Thyroid gland (tissue), 4 donors: ENCODE data around the gene NPHS1. TPM values are rescaled to one million over a fixed set of nuclear protein-coding genes. Genes with fewer than 3 reads are reported as not detected.

Experiments
- DNase-seq, 2 donors: peaks; one replicate each; pipeline ENCODE4 v3.0.0-alpha.2; 2019
- H3K27ac ChIP-seq, 3 donors: fragments of 200-600 bp; sonication (generic); 1 replicate in 2 of 3; 2 replicates in 1 of 3; pipeline ENCODE4 v1.5.1; 2016 to 2019; ENCODE audit warnings: mild to moderate bottlenecking in 1 of 3, moderate library complexity in 1 of 3
- H3K27me3 ChIP-seq: fragments of 200-600 bp; sonication (generic); one replicate; pipeline ENCODE4 v1.5.1; 2019
- H3K36me3 ChIP-seq, 2 donors: fragments of 200-600 bp; sonication (generic); one replicate each; pipeline ENCODE4 v1.5.1; 2016 to 2019
- H3K4me1 ChIP-seq, 2 donors: fragments of 200-600 bp; sonication (generic); one replicate each; pipeline ENCODE4 v1.5.1; 2017 to 2019
- H3K4me3 ChIP-seq, 3 donors: fragments of 200-600 bp; sonication (generic); replicated peaks in 1 of 3; 1 replicate in 2 of 3; 2 replicates in 1 of 3; pipeline ENCODE4 v1.5.1; 2016; ENCODE audit warnings: mild to moderate bottlenecking in 1 of 3
- H3K9me3 ChIP-seq: fragments of 200-600 bp; sonication (generic); one replicate; pipeline ENCODE4 v1.5.1; 2017
- POLR2A ChIP-seq, 2 donors: fragments of 450-650 bp; IDR thresholded peaks; one replicate each; pipeline ENCODE4 v1.6.1; 2017; ENCODE audit warnings: antibody characterized with exemption in 2 of 2, mild to moderate bottlenecking in 2 of 2, moderate library complexity in 1 of 2
- WGBS, 2 donors: methylation state at CpG; one replicate each; pipeline ENCODE4 v1.1.5; 2017; 5-methylcytosine and 5-hydroxymethylcytosine counted together
- intact Hi-C: fragments of 100-400 bp; cut with DNase I; formaldehyde crosslinking; loops from one replicate; pipeline ENCODE4 v1.15.1; 2023
- total RNA-seq, 4 donors: library from RNA; depleted of rRNA; stranded (reverse); fragments of >200 nt; gene quantifications; one replicate each; pipeline ENCODE4 v1.2.3, GENCODE V29; 2016
- TF ChIP-seq, protein P1 (sequence below), 6 experiments: fragments of 200-600 bp in 3 of 6; fragments of 450-650 bp in 3 of 6; sonication (generic) in 3 of 6; IDR thresholded peaks; one replicate each; pipeline ENCODE4 v1.5.1; 2016 to 2019; ENCODE audit warnings: antibody characterized with exemption in 6 of 6, mild to moderate bottlenecking in 2 of 6, inconsistent platforms in 1 of 6, moderate library complexity in 1 of 6

NPHS1 gene
- total RNA-seq, 4 donors from 2014 or later = not detected

DNA sequence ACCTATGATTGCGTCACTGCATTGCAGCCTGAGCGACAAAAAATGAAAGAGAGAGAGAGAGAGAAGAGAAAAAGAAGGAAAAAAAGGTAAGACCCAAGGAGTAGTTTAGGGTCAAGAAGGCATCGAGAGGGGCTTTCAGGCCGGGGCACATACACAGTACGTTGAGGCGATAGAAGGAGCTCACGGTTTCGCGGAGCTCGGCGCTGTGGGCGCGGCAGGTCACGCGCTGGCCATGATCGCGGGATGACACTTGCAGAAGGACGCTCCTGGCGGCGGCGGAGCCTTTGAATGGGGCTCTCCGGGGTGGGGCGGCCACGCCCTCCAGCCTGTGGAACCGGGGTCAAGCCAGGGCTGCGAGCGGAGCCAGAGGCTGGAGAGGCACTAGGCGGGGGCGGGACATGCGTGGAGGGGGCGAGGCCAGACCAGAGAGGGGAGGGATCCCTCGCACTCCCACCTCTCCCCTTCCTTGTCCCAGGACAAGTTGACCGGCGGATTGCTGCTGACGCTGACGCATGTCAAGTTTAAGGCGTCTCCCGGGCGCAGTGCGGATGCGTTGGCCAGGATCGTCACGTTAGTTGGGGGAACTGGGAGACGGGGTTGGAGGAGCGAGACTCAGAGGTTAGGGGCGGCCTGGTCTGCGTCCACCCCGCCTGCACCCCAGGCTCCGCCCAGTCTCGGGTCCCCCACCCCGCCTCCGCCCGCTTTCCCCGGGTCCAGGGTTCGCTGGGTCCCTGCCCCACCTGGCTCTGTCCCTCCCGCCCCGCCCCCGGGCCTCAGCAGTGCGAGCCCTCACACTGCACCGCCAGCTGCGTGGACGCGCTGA is 6.9 kb downstream of the NPHS1 start:
- TF ChIP-seq POLR2A (IDR thresholded peaks at IDR 0.05) = no peak
- TF ChIP-seq, protein P1, sequence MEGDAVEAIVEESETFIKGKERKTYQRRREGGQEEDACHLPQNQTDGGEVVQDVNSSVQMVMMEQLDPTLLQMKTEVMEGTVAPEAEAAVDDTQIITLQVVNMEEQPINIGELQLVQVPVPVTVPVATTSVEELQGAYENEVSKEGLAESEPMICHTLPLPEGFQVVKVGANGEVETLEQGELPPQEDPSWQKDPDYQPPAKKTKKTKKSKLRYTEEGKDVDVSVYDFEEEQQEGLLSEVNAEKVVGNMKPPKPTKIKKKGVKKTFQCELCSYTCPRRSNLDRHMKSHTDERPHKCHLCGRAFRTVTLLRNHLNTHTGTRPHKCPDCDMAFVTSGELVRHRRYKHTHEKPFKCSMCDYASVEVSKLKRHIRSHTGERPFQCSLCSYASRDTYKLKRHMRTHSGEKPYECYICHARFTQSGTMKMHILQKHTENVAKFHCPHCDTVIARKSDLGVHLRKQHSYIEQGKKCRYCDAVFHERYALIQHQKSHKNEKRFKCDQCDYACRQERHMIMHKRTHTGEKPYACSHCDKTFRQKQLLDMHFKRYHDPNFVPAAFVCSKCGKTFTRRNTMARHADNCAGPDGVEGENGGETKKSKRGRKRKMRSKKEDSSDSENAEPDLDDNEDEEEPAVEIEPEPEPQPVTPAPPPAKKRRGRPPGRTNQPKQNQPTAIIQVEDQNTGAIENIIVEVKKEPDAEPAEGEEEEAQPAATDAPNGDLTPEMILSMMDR (IDR thresholded peaks at IDR 0.05) = no peak
- peak in 1 of 2 donors; percentile 15 for DNase-seq
- H3K9me3 ChIP-seq = no peaks in the 10 kb centered on the region
- H3K4me1 ChIP-seq = peaks cover 10 to 13% of the 10 kb centered on the region in 2 donors
- H3K36me3 ChIP-seq = no peaks in the 10 kb centered on the region
- 8% methylated on average over 21 to 31 of the region's 63 CpGs for WGBS, 2 donors
- no peak overlapping the region for H3K4me3 ChIP-seq
- no peak overlapping the region for H3K27ac ChIP-seq
- intact Hi-C loops = no loop called here
- peaks cover 17% of the 10 kb centered on the region for H3K27me3 ChIP-seq

DNA sequence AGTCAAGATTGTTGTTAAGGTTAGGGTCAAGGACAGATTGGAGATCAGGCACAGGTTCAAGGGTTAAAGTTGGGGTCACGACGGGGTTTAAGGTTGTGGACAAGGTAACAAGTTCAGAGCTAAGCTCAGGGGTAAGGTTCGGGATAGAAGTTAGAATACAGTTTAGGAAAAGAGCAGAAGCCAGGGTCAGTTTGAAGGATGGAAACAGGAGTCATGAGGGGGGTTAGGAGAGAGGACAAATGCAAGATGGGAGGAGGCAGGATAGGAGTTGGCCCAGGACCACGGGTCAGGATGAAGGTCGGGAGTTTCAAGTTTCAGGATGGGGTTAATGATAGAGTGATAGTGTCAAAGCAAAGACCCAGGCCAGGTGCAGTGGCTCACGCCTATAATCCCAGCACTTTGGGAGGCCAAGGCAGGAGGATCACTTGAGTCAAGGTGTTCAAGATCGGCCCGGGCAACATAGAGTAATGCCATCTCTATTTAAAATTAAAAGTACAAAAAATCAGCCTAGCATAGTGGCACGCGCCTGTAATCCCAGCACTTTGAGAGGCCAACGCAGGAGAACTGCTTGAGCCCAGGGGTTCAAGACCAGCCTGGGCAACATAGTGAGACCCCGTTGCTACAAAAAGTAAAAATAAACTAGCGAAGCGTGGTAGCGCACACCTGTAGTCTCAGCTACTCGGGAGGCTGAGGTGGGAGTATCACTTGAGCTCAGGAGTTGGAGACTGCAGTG is 7.7 kb downstream of the NPHS1 start:
- no peaks in the 10 kb centered on the region for H3K36me3 ChIP-seq
- no peak for DNase-seq
- H3K9me3 ChIP-seq = no peaks in the 10 kb centered on the region
- H3K4me1 ChIP-seq = peaks cover 10 to 13% of the 10 kb centered on the region in 2 donors
- no peak overlapping the region for H3K27ac ChIP-seq
- WGBS, 2 donors = 58 to 63% methylated on average over 16 of the region's 16 CpGs
- intact Hi-C loops = no loop called here
- H3K4me3 ChIP-seq = no peak overlapping the region
- TF ChIP-seq, protein P1 (IDR thresholded peaks at IDR 0.05) = no peak
- no peak for TF ChIP-seq POLR2A (IDR thresholded peaks at IDR 0.05)
- peaks cover 17% of the 10 kb centered on the region for H3K27me3 ChIP-seq

DNA sequence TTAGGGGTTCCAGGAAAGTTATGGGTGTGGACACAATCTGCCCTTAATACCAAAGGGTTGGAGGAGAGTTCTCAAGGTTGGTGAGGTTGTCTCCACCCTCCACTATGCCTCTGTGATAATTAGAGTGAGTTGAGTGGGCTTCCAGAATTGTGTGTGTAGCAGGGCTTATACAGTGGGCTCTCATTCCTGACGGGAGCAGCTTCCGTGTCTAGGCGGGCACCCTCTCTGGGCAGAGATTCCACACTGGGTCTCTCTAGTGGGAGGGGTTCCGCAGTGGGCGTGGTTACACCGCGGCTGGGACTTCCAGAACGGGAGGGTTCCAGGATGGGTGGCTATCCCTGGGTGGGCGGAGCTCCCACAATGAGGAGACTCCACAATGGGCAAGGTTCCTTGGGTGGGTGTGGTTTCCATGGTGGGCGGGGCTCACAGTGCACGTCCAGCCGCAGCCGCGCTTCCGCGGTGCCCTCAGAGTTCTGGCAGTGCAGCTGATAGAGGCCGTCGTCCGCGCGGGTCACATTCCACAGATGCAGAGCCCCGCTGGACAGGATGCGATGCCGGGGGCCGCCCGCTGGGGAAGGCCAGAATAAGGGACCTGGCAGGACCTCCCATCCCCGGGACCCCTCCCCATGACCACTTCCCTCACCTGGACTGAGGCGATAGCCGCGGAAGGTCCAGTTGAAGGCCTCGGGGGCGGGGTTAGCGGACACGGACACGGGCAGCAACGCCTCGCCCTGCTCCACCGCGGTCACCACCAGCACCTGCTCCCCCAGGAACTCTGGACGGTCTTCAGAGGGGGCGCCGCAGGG is 8.4 kb downstream of the NPHS1 start:
- Histone ChIP-seq H3K9me3 (no peaks in the 10 kb centered on the region), H3K4me3 (no peak overlapping the region), H3K27ac (no peak overlapping the region), H3K36me3 (no peaks in the 10 kb centered on the region), H3K4me1 (peaks cover 10 to 13% of the 10 kb centered on the region in 2 donors), H3K27me3 (peaks cover 17% of the 10 kb centered on the region)
- DNase-seq = peak; percentile 16 to 17
- no peak for TF ChIP-seq POLR2A (IDR thresholded peaks at IDR 0.05)
- TF ChIP-seq, protein P1 (IDR thresholded peaks at IDR 0.05) = no peak
- 13 to 14% methylated on average over 18 to 30 of the region's 42 CpGs for WGBS, 2 donors
- intact Hi-C loops = no loop called here

DNA sequence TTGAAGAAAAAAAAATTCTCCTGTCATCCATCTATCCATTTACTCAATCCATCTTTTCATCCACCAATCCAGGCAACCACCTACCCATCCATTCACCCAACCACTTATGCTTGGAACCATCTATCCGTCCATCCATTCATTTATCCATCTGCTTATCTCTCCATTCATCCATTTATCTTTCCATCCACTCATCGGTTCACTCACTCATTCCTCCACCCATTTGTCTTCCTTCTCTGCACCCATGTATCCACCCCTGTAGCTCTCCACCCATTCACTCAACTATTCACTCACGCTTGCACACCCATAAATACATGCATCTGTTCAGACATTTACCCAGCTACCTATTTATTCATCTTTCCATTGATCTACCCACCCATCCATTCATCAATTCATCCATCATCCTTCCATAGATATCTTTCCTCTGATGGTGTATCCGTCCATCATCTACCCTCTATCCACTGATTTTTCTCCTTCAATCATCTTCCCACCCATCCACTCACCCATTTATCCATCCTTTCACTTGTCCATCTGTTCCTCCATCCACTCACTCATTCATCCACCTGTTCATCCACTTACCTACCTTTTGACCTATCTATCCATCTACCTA is 9.5 kb downstream of the NPHS1 start:
- H3K27ac ChIP-seq = no peak overlapping the region

More for the DNA sequence above, 9.5 kb downstream of the NPHS1 start:
- intact Hi-C loops = no loop called here
- no peak for DNase-seq
- Histone ChIP-seq H3K9me3 (no peaks in the 10 kb centered on the region), H3K4me3 (no peak overlapping the region), H3K36me3 (no peaks in the 10 kb centered on the region), H3K27me3 (peaks cover 17% of the 10 kb centered on the region), H3K4me1 (peaks cover 10 to 13% of the 10 kb centered on the region in 2 donors)
- TF ChIP-seq, protein P1 (IDR thresholded peaks at IDR 0.05) = no peak
- no peak for TF ChIP-seq POLR2A (IDR thresholded peaks at IDR 0.05)
- WGBS, 2 donors = 85 to 86% methylated on average over 4 of the region's 4 CpGs
